Body of pancreas (tissue), 4 donors: Measurements from ENCODE around the gene E2F7.

ENCODE experiments used
- CTCF ChIP-seq, 7 experiments: fragments of 450-650 bp in 4 of 7; fragments of 200-600 bp in 3 of 7; sonication (generic) in 3 of 7; IDR thresholded peaks; one replicate each; pipeline ENCODE4 v1.5.1; 2016 to 2019; ENCODE audit warnings: antibody characterized with exemption in 7 of 7
- POLR2A ChIP-seq, 3 donors: fragments of 450-650 bp; IDR thresholded peaks; one replicate each; pipeline ENCODE4 v1.6.1; 2016; ENCODE audit warnings: antibody characterized with exemption in 3 of 3, mild to moderate bottlenecking in 2 of 3

GRCh38 chr12:77005611-77006098 lies 59.7 kb downstream of the E2F7 start:
- TF ChIP-seq CTCF (IDR thresholded peaks at IDR 0.05): no peak
- TF ChIP-seq POLR2A (IDR thresholded peaks at IDR 0.05): no peak
